Measurements from ENCODE around the gene TTC21A.

The TTC21A gene

GRCh38 chr3:39136533-39137434, 29.3 kb downstream of the TTC21A start:
- DNase-seq (ENCODE audit: low spot score): no peak

GRCh38 chr3:39137435-39137936, 30.0 kb downstream of the TTC21A start:
- no peak for DNase-seq (ENCODE audit: low spot score)

- no peak for DNase-seq (ENCODE audit: low spot score)
Observed at GRCh38 chr3:39137991-39138803, 30.7 kb downstream of the TTC21A start.

GRCh38 chr3:39138804-39139415, 31.4 kb downstream of the TTC21A start:
- no peak for DNase-seq (ENCODE audit: low spot score)

GRCh38 chr3:39139442-39139841, 32.0 kb downstream of the TTC21A start:
- DNase-seq (ENCODE audit: low spot score): no peak

GRCh38 chr3:39140341-39140971, 33.0 kb downstream of the TTC21A start:
- DNase-seq (ENCODE audit: low spot score): no peak

GRCh38 chr3:39141171-39141995, 33.9 kb downstream of the TTC21A start:
- DNase-seq (ENCODE audit: low spot score): no peak

- no peak for DNase-seq (ENCODE audit: low spot score)
Observed at GRCh38 chr3:39142067-39142466, 34.6 kb downstream of the TTC21A start.

GRCh38 chr3:39143051-39143885, 35.8 kb downstream of the TTC21A start:
- DNase-seq (ENCODE audit: low spot score): no peak

- peak; percentile 23 for DNase-seq (ENCODE audit: low spot score)
Observed at GRCh38 chr3:39144095-39144747, 36.7 kb downstream of the TTC21A start.

- DNase-seq (ENCODE audit: low spot score): no peak
Observed at GRCh38 chr3:39144748-39145380, 37.4 kb downstream of the TTC21A start.

- no peak for DNase-seq (ENCODE audit: low spot score)
Observed at GRCh38 chr3:39146083-39146501, 38.6 kb downstream of the TTC21A start.

GRCh38 chr3:39146611-39147591, 39.4 kb downstream of the TTC21A start:
- DNase-seq (ENCODE audit: low spot score): peak; percentile 16

GRCh38 chr3:39147711-39148434, 40.4 kb downstream of the TTC21A start:
- DNase-seq (ENCODE audit: low spot score): no peak

GRCh38 chr3:39148435-39149058, 41.1 kb downstream of the TTC21A start:
- peak; percentile 39 for DNase-seq (ENCODE audit: low spot score)

GRCh38 chr3:39149059-39149455, 41.6 kb downstream of the TTC21A start:
- DNase-seq (ENCODE audit: low spot score): no peak

Data from SK-N-DZ (cell line).